Suprapubic skin (tissue), 4 donors: ENCODE results near the gene ING5. TPM values are rescaled to one million over a fixed set of nuclear protein-coding genes. Genes with fewer than 3 reads are reported as not detected.

Experiments
- DNase-seq, 2 donors: peaks; one replicate each; pipeline ENCODE4 v3.0.0-alpha.2; 2019; ENCODE audit warnings: low spot score in 2 of 2
- H3K27ac ChIP-seq: fragments of 200-600 bp; sonication (generic); one replicate; pipeline ENCODE4 v1.5.1; 2019
- H3K27me3 ChIP-seq: fragments of 200-600 bp; sonication (generic); one replicate; pipeline ENCODE4 v1.5.1; 2019
- H3K36me3 ChIP-seq: fragments of 200-600 bp; sonication (generic); one replicate; pipeline ENCODE4 v1.5.1; 2019
- H3K4me1 ChIP-seq: fragments of 200-600 bp; sonication (generic); one replicate; pipeline ENCODE4 v1.5.1; 2019
- H3K4me3 ChIP-seq: fragments of 200-600 bp; sonication (generic); one replicate; pipeline ENCODE4 v1.5.1; 2019; ENCODE audit warnings: mild to moderate bottlenecking
- H3K9me3 ChIP-seq: fragments of 200-600 bp; sonication (generic); one replicate; pipeline ENCODE4 v1.5.1; 2019
- CTCF ChIP-seq, 2 donors: fragments of 200-600 bp in 1 of 2; fragments of 450-650 bp in 1 of 2; sonication (generic) in 1 of 2; IDR thresholded peaks; one replicate each; pipeline ENCODE4 v1.5.1; 2016 to 2019; ENCODE audit warnings: antibody characterized with exemption in 2 of 2, mild to moderate bottlenecking in 1 of 2, moderate library complexity in 1 of 2
- EP300 ChIP-seq: sonication (generic); formaldehyde crosslinking; IDR thresholded peaks from one replicate; pipeline ENCODE4 v1.6.1; 2017; ENCODE audit warnings: antibody characterized with exemption
- POLR2A ChIP-seq, 2 donors: fragments of 450-650 bp; IDR thresholded peaks; one replicate each; pipeline ENCODE4 v1.6.1; 2017; ENCODE audit warnings: antibody characterized with exemption in 2 of 2, mild to moderate bottlenecking in 2 of 2, moderate library complexity in 2 of 2
- POLR2AphosphoS5 ChIP-seq, 3 donors: sonication (generic); formaldehyde crosslinking; IDR thresholded peaks; one replicate each; pipeline ENCODE4 v1.6.1; 2017; ENCODE audit warnings: antibody characterized with exemption in 3 of 3
- WGBS: methylation state at CpG from one replicate; pipeline ENCODE4 v1.1.5; 2018; 5-methylcytosine and 5-hydroxymethylcytosine counted together
- total RNA-seq, 4 donors: library from RNA; depleted of rRNA; stranded (reverse); fragments of >200 nt; gene quantifications; one replicate each; pipeline ENCODE4 v1.1.0, GENCODE V29; 2016

ING5 gene
- total RNA-seq, 4 donors from 2014 or later: 32.1 to 94.9 (median 46.4) TPM

GRCh38 chr2:241655516-241656189 is 46.2 kb upstream of the ING5 start:
- no peak for TF ChIP-seq POLR2A (IDR thresholded peaks at IDR 0.05)
- TF ChIP-seq CTCF (IDR thresholded peaks at IDR 0.05): no peak
- no peak for TF ChIP-seq EP300
- no peak for TF ChIP-seq POLR2AphosphoS5 (IDR thresholded peaks at IDR 0.05)
- no peak for DNase-seq
- H3K4me3 ChIP-seq: no peak overlapping the region
- no peaks in the 10 kb centered on the region for H3K27me3 ChIP-seq
- WGBS: 93% methylated on average over 16 of the region's 17 CpGs
- H3K4me1 ChIP-seq: no peaks in the 10 kb centered on the region
- H3K9me3 ChIP-seq: no peaks in the 10 kb centered on the region
- H3K27ac ChIP-seq: no peak overlapping the region
- H3K36me3 ChIP-seq: peaks cover 92% of the 10 kb centered on the region

- H3K4me1 ChIP-seq: no peaks in the 10 kb centered on the region
- TF ChIP-seq EP300 (no peak), CTCF (IDR thresholded peaks at IDR 0.05) (no peak), POLR2A (IDR thresholded peaks at IDR 0.05) (no peak)
- H3K36me3 ChIP-seq: peaks cover 94% of the 10 kb centered on the region
- H3K4me3 ChIP-seq: no peak overlapping the region
- no peak overlapping the region for H3K27ac ChIP-seq
- H3K9me3 ChIP-seq: no peaks in the 10 kb centered on the region
- 95% methylated on average over 13 of the region's 13 CpGs for WGBS
- H3K27me3 ChIP-seq: no peaks in the 10 kb centered on the region
- DNase-seq: no peak
Observed at GRCh38 chr2:241656190-241656741, 45.6 kb upstream of the ING5 start.

- H3K9me3 ChIP-seq: no peaks in the 10 kb centered on the region
- no peak overlapping the region for H3K27ac ChIP-seq
- TF ChIP-seq CTCF (IDR thresholded peaks at IDR 0.05) (no peak), POLR2A (IDR thresholded peaks at IDR 0.05) (no peak), POLR2AphosphoS5 (IDR thresholded peaks at IDR 0.05) (no peak), EP300 (no peak)
- H3K4me1 ChIP-seq: no peaks in the 10 kb centered on the region
- DNase-seq: no peak
- 81% methylated on average over 14 of the region's 15 CpGs for WGBS
- H3K27me3 ChIP-seq: no peaks in the 10 kb centered on the region
- peaks cover 83% of the 10 kb centered on the region for H3K36me3 ChIP-seq
- H3K4me3 ChIP-seq: no peak overlapping the region
Observed at GRCh38 chr2:241657786-241658254, 44.0 kb upstream of the ING5 start.

- H3K4me3 ChIP-seq: no peak overlapping the region
- H3K36me3 ChIP-seq: peaks cover 78% of the 10 kb centered on the region
- DNase-seq: no peak
- no peaks in the 10 kb centered on the region for H3K27me3 ChIP-seq
- 43% methylated on average over 5 of the region's 5 CpGs for WGBS
- no peaks in the 10 kb centered on the region for H3K9me3 ChIP-seq
- no peak for TF ChIP-seq POLR2A (IDR thresholded peaks at IDR 0.05)
- no peak for TF ChIP-seq POLR2AphosphoS5 (IDR thresholded peaks at IDR 0.05)
- TF ChIP-seq CTCF (IDR thresholded peaks at IDR 0.05): no peak
- TF ChIP-seq EP300: no peak
- no peak overlapping the region for H3K27ac ChIP-seq
- no peaks in the 10 kb centered on the region for H3K4me1 ChIP-seq
Observed at GRCh38 chr2:241658296-241658695, 43.5 kb upstream of the ING5 start.

GRCh38 chr2:241659150-241659739 is 42.6 kb upstream of the ING5 start:
- no peaks in the 10 kb centered on the region for H3K9me3 ChIP-seq
- WGBS: 36% methylated on average over 17 of the region's 26 CpGs
- H3K27me3 ChIP-seq: no peaks in the 10 kb centered on the region
- TF ChIP-seq CTCF (IDR thresholded peaks at IDR 0.05) (peak; percentile 10 to 57), POLR2AphosphoS5 (IDR thresholded peaks at IDR 0.05) (no peak), EP300 (no peak)
- DNase-seq: no peak
- no peaks in the 10 kb centered on the region for H3K4me1 ChIP-seq
- peaks cover 71% of the 10 kb centered on the region for H3K36me3 ChIP-seq
- H3K27ac ChIP-seq: no peak overlapping the region
- no peak overlapping the region for H3K4me3 ChIP-seq
